Measurements from ENCODE around the gene TMIE.
"Not testable (repeated sequence)": the region's sequence is repeated elsewhere in the genome, so short reads cannot be mapped to it uniquely, and the experiment has no call there.

TMIE gene

DNA sequence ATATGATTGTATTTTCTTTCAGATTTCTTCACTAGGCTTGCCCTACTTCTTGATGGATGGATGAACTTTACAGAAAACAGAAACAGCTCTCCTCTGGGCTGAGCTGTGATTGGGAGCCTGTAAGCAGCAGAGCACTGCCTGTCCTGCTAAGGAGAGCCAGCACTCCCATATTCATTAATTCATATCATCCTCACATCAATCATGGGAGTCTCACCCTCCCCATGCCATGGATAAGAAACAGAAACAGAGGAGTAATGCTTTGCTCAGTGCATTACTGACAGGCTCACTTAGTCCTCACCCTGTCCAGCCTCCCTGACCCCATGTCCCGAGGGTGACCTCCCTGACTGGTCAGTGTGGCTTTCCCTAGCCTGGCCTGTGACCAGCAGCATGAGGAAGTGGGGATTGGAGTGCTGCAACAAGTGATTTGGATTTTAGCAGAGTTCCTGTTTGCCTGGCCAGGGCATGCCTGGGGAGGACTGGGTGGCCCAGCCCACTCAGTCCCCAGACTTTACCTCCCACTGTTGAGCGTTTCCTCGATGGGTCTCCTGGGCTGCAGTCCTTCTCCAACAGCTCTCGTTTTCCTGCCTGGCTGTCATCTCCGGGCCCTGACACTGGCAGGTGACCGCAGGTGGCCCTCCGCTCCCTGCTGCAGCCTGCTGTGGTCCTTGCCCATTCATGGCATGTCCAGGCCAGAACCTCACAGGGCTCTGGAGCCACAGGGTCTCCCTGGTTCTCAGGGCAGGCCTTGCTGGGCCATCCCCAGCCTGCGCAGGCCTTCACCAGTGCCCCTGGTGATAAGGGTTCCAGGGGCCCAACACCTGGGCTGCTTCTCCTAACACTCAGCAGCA is 1.3 kb upstream of the TMIE start:
- Histone ChIP-seq H3K9ac (ENCODE audit: low read length) (no peak overlapping the region), H3K27me3 (ENCODE audit: control insufficient read depth, insufficient read depth, low read length) (peaks cover 13% of the 10 kb centered on the region), H3K4me3 (ENCODE audit: low read length) (no peak overlapping the region), H3K4me1 (ENCODE audit: control insufficient read depth, insufficient read depth, low read length) (peaks cover 23% of the 10 kb centered on the region), H3K36me3 (ENCODE audit: control insufficient read depth, insufficient read depth, low read length) (no peaks in the 10 kb centered on the region), H3K27ac (ENCODE audit: low read depth, low read length) (no peak overlapping the region)

DNA sequence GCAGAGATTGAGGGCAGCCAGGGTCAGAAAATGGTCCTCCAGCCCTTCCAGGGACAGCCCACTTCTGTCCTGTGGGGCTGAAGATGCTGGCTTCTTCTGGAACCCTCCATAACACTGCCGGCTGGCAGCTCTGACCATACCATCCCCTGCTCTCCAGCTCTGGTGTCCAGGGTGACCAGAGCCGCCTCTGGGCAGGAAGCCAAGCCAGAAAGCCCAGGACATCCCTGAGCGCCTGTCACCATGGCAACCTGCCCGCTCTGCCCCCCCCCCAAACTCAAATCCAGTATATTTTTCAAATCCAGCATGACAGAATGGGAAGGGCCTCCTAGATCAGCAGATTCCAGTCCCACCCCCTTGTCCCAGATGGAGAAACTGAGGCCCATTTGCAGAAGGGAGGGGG is 420 bp upstream of the TMIE start:
- Histone ChIP-seq H3K4me1 (ENCODE audit: control insufficient read depth, insufficient read depth, low read length) (peaks cover 16% of the 10 kb centered on the region), H3K27me3 (ENCODE audit: control insufficient read depth, insufficient read depth, low read length) (peaks cover 13% of the 10 kb centered on the region), H3K9ac (ENCODE audit: low read length) (no peak overlapping the region), H3K27ac (ENCODE audit: low read depth, low read length) (no peak overlapping the region), H3K36me3 (ENCODE audit: control insufficient read depth, insufficient read depth, low read length) (no peaks in the 10 kb centered on the region), H3K4me3 (ENCODE audit: low read length) (no peak overlapping the region)

DNA sequence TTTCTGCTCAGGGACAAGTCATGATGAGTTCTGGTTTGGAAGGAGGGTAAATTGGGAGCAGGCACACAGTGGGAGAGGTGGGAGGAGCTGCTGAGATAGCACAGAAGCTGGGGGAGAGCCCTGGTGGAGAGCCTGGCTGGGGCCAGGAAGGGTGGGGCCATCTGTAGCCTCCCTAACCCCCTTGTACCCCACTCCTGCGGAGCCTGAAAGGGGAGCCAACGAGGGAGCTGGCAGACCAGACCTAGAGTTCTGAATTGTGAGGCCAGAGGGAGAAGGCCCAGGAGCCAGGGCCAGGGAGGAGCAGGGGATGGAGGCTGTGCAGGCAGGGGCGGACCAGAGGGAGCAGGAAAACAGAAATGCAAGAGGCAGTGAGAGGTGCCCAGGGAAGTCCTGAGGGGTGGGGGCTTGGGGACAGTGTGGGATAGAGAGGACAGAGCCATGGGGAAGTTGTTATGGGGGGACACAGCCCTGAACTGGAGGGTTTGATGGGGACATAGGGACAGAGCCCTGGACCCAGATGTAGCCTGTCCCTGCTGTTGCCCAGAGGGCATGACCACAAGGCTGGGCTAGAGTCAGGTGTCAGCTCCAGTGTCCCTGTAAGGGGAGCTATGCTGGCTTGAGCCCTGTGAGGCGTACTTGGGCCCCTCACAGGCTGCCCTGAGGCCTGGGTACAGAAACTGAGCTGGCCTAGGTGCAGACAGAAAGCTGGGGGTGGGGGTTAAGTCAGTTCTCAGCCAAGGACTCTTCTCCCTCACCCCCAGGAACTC is 1.2 kb downstream of the TMIE start:
- Histone ChIP-seq H3K27me3 (ENCODE audit: control insufficient read depth, insufficient read depth, low read length) (peaks cover 13% of the 10 kb centered on the region), H3K4me1 (ENCODE audit: control insufficient read depth, insufficient read depth, low read length) (peaks cover 5% of the 10 kb centered on the region), H3K4me3 (ENCODE audit: low read length) (no peak overlapping the region), H3K9ac (ENCODE audit: low read length) (no peak overlapping the region), H3K27ac (ENCODE audit: low read depth, low read length) (no peak overlapping the region), H3K36me3 (ENCODE audit: control insufficient read depth, insufficient read depth, low read length) (no peaks in the 10 kb centered on the region)

DNA sequence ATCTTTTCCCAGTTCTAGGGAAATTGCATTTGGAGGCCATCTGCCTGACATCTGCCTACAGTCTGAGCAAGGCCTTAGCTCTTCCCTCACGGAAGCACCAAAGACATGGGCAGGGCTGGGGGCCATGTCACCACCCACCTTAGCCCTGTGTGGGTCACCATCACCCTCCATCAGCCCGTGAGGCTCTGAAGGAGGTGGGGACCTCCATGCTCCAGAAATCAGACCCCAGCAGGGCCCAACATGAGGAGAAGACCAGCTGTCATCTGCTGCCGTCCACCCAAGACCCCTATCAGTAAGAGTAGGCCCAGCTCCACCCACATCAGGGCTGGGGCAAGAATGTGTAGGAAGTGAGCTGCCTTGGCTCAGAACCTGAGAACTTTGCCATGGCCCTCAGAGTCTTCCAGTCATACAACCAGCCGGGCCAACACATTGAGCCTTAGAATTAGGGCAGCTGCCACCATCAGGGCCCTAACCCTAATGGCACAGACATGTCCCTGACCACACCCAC is 1.9 kb downstream of the TMIE start:
- H3K27ac ChIP-seq (ENCODE audit: low read depth, low read length), result no peak overlapping the region
- peaks cover 5% of the 10 kb centered on the region for H3K4me1 ChIP-seq (ENCODE audit: control insufficient read depth, insufficient read depth, low read length)
- peaks cover 13% of the 10 kb centered on the region for H3K27me3 ChIP-seq (ENCODE audit: control insufficient read depth, insufficient read depth, low read length)
- no peak overlapping the region for H3K4me3 ChIP-seq (ENCODE audit: low read length)
- H3K36me3 ChIP-seq (ENCODE audit: control insufficient read depth, insufficient read depth, low read length), result no peaks in the 10 kb centered on the region
- no peak overlapping the region for H3K9ac ChIP-seq (ENCODE audit: low read length)

DNA sequence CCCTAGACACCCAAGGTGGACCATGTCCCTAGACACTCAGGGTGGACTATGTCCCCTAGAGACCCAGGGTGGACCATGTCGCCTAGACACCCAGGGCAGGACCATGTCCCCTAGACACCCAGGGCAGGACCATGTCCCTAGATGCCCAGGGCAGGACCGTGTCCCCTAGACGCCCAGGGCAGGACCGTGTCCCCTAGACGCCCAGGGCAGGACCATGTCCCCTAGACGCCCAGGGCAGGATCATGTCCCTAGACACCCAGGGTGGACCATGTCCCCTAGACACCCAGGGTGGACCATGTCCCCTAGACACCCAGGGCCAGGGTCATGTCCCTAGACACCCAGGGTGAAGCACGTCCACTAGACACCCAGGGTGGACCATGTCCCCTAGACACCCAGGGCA is 3.2 kb downstream of the TMIE start:
- H3K27ac ChIP-seq (ENCODE audit: low read depth, low read length); H3K9ac ChIP-seq (ENCODE audit: low read length); H3K4me1 ChIP-seq (ENCODE audit: control insufficient read depth, insufficient read depth, low read length); H3K36me3 ChIP-seq (ENCODE audit: control insufficient read depth, insufficient read depth, low read length); H3K4me3 ChIP-seq (ENCODE audit: low read length): not testable (repeated sequence)
- peaks cover 13% of the 10 kb centered on the region for H3K27me3 ChIP-seq (ENCODE audit: control insufficient read depth, insufficient read depth, low read length)

DNA sequence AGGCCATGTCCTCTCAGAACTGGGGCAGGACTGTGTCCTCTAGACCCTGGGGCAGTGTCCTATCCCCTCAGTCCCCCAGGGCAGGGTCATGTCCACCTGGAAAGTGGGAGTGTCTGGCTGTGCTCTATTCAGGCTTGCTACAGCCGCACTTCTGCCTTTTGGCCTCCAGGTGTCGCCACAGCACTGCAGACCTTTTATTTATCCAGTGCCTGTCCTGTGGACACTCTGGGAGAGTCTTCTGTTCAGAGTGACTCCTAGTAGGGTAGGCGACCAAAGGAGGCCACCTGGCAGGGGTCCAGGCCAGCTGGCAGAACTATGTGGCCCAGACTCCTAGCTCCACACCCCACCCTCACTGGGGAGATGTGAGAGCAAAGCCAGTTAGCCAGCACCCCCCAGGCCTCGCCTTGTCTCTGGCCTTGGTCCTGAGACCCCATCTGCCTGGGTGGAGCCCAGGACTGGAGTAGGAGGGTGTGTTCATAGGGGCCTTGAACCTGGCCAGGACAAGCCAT is 3.9 kb downstream of the TMIE start:
- Histone ChIP-seq H3K36me3 (ENCODE audit: control insufficient read depth, insufficient read depth, low read length) (no peaks in the 10 kb centered on the region), H3K4me3 (ENCODE audit: low read length) (no peak overlapping the region), H3K9ac (ENCODE audit: low read length) (no peak overlapping the region), H3K27me3 (ENCODE audit: control insufficient read depth, insufficient read depth, low read length) (peaks cover 13% of the 10 kb centered on the region), H3K4me1 (ENCODE audit: control insufficient read depth, insufficient read depth, low read length) (peaks cover 5% of the 10 kb centered on the region), H3K27ac (ENCODE audit: low read depth, low read length) (no peak overlapping the region)

DNA sequence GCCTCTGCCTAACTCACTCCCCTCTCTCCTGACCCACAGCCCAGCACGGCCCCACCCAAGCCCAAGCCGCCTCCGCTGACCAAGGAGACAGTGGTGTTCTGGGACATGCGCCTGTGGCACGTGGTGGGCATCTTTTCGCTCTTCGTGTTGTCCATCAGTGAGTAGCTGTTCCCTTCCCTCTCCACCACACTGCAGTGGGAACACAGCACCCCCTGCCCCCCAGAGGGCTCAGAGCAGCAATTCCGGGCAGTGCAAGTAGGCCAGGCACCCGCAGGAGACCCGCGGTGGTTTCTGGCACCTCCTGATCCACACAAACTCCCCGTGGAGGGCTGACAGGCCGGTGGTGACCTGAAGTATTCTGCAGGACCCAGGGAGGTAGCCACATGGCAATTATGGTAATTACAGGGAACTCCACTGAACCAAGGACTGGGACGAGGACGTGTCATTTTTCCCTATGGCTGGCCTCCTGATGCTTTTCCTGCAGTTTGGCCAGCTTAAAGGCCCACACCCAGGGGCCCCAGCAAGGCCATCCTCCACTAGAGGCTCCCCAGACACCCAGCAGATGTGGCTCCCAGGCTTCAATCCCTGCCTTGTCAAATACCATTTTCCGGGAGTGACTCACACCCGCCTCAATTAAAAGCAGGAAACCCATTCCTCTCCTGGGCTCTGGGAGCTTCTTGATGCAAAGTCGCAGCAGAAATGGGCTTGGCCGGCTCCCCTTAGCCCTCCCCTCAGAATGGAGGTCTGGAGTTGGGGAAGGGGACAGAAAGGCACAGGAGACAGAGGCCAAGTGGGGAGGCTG is 4.8 kb downstream of the TMIE start:
- Histone ChIP-seq H3K27me3 (ENCODE audit: control insufficient read depth, insufficient read depth, low read length) (peaks cover 10% of the 10 kb centered on the region), H3K4me1 (ENCODE audit: control insufficient read depth, insufficient read depth, low read length) (peaks cover 5% of the 10 kb centered on the region), H3K9ac (ENCODE audit: low read length) (no peak overlapping the region), H3K4me3 (ENCODE audit: low read length) (no peak overlapping the region), H3K36me3 (ENCODE audit: control insufficient read depth, insufficient read depth, low read length) (no peaks in the 10 kb centered on the region), H3K27ac (ENCODE audit: low read depth, low read length) (no peak overlapping the region)

DNA sequence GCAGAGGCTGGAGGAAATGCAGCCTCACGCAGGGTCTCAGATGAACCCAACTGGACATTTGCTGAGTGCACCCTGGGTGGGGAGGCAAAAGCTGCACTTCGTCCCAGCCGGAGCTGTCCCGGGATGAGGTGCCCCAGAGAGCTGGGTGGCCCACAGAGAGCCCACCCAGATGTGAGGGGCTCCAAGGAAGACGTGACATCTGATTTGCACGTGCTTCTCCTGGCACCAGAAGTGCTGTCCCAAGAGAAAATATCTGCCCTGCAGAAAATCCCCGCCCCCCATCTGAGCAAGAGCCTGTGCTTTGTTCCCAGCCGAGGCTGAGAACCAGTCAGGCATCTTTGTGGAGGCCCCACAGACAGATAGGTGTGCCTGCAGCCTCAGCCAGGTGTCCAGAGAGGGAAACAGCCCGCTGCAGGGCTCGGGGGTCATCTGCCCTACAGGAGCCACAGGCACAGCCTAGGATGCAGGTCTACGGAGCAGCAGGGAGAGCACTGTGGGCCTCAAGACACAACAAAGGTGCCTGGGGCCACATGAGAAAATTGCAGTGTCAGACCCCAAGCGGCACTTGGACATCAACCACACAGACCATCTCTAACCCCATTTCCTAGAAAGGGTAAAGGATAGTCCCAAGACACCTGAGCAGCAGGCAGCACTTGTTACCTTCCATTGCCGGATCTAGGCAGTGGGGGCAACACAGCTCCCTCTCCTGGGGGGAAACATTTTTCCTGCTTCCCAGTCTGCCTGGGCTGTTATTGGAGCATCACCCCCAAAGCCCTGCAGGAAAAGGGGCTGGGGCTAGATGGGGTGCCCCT is 5.8 kb downstream of the TMIE start:
- Histone ChIP-seq H3K9ac (ENCODE audit: low read length) (no peak overlapping the region), H3K36me3 (ENCODE audit: control insufficient read depth, insufficient read depth, low read length) (no peaks in the 10 kb centered on the region), H3K27me3 (ENCODE audit: control insufficient read depth, insufficient read depth, low read length) (peaks cover 4% of the 10 kb centered on the region), H3K4me1 (ENCODE audit: control insufficient read depth, insufficient read depth, low read length) (no peaks in the 10 kb centered on the region), H3K4me3 (ENCODE audit: low read length) (no peak overlapping the region), H3K27ac (ENCODE audit: low read depth, low read length) (no peak overlapping the region)

DNA sequence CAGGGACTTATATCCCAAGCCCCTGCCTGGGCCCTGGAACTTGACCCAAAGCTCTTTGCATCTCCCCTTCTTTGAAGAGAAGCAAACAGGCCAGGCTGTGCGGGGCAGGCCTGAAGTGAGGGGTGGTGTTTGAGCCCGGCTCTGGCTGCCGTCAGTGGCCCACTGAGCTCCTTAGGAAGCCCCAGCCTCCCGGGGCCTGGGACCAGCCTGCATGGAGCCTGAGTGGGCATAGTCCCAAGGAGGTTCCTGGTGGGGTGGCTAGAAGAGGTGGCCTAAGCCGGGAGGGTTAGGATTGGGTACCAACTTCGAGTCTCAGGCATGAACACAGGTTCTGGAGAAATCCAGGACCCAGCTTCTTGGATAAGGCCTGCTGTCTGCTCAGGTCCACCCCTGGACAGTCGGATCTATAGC is 6.4 kb downstream of the TMIE start:
- Histone ChIP-seq H3K27me3 (ENCODE audit: control insufficient read depth, insufficient read depth, low read length) (no peaks in the 10 kb centered on the region), H3K9ac (ENCODE audit: low read length) (no peak overlapping the region), H3K4me3 (ENCODE audit: low read length) (no peak overlapping the region), H3K27ac (ENCODE audit: low read depth, low read length) (no peak overlapping the region), H3K4me1 (ENCODE audit: control insufficient read depth, insufficient read depth, low read length) (no peaks in the 10 kb centered on the region), H3K36me3 (ENCODE audit: control insufficient read depth, insufficient read depth, low read length) (no peaks in the 10 kb centered on the region)

DNA sequence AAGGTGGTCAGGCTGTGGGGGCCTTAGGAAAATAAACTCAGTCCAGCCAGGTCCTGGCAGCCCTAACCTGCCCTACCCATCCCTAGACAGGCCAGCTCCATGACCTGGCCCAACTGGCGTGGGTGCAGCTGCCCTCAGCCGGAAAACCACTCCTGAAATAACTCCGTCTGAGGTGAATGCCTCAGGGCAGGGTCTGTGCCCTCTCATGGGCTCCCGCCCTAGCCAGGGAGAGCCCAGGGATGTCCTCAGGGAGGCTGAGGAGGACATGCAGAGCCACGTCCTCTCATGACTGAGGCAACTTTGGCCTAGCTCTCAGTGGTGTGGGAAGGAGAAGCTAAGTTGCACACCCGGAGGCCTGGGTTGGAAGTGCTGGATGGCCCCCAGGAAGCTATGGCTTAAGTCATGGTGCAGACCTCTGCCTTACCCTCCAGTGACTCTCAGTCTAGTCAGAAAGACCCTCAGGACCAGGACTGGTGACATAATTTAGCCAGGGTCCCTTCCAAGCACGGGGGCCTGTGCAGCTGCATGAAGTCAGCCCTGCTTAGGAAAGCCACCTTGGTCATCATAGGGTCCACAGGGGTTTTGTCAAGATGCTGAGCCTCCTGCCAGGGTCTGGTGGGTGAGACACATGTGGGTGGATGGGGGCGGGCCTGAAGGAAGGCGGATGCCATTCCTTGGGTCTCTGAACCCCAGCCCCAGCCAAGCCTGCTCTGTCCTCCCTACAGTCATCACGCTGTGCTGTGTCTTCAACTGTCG is 7.4 kb downstream of the TMIE start:
- Histone ChIP-seq H3K27ac (ENCODE audit: low read depth, low read length) (no peak overlapping the region), H3K4me3 (ENCODE audit: low read length) (no peak overlapping the region), H3K27me3 (ENCODE audit: control insufficient read depth, insufficient read depth, low read length) (no peaks in the 10 kb centered on the region), H3K9ac (ENCODE audit: low read length) (no peak overlapping the region), H3K4me1 (ENCODE audit: control insufficient read depth, insufficient read depth, low read length) (no peaks in the 10 kb centered on the region), H3K36me3 (ENCODE audit: control insufficient read depth, insufficient read depth, low read length) (no peaks in the 10 kb centered on the region)

DNA sequence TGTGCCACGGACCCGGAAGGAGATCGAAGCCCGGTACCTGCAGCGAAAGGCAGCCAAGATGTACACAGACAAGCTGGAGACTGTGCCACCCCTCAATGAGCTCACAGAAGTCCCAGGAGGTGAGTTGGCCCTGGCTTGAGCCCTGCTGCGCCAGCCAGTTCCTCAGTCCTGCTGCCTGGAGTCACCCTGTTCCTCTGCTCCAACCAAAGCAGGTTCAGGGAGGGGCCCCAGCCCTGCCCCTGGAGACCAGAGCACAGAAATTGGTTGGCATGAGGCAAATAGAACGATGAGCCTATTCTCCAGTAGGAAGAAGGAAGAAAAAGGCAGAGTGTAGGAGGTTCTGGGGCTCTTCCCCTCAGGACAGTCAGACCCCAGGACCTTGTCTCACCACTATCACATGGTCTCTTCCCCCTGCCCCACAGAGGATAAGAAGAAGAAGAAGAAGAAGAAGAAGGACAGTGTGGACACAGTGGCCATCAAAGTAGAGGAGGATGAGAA is 8.0 kb downstream of the TMIE start:
- no peaks in the 10 kb centered on the region for H3K27me3 ChIP-seq (ENCODE audit: control insufficient read depth, insufficient read depth, low read length)

More for the DNA sequence above, 8.0 kb downstream of the TMIE start:
- Histone ChIP-seq H3K27ac (ENCODE audit: low read depth, low read length) (no peak overlapping the region), H3K4me3 (ENCODE audit: low read length) (no peak overlapping the region), H3K9ac (ENCODE audit: low read length) (no peak overlapping the region), H3K4me1 (ENCODE audit: control insufficient read depth, insufficient read depth, low read length) (no peaks in the 10 kb centered on the region), H3K36me3 (ENCODE audit: control insufficient read depth, insufficient read depth, low read length) (no peaks in the 10 kb centered on the region)

Data from rectal smooth muscle tissue (tissue), 1 donor.